Posterior vena cava (tissue), 2 donors: Measurements from ENCODE around the gene FCRLA. TPM values are rescaled to one million over a fixed set of nuclear protein-coding genes. Genes with fewer than 3 reads are reported as not detected.
"Not testable (repeated sequence)": the region's sequence is repeated elsewhere in the genome, so short reads cannot be mapped to it uniquely, and the experiment has no call there.

Experiments used
- DNase-seq: peaks from one replicate; pipeline ENCODE4 v3.0.0-alpha.2; 2020; ENCODE audit warnings: low spot score
- intact Hi-C, 2 donors: fragments of 100-400 bp; cut with DNase I; formaldehyde crosslinking; loops; one replicate each; pipeline versions ENCODE4 v1.14.1 to v1.14.2; 2022 to 2023
- total RNA-seq, 2 donors: library from RNA; stranded (reverse); fragmentation: NEBNext Ultra II Directional; extraction: Animal tissue kit (Norgen Biotek cat#: 25700); gene quantifications; one replicate each; pipeline ENCODE4 v1.2.1, GENCODE V29; 2021
- donor health status: DM: yes; HTN: yes; CAD: no.
- donor health status: DM: yes; HTN: yes; CAD: no.

Gene FCRLA
- total RNA-seq, 2 donors from 2014 or later, result 0.19 TPM; not detected in 1

DNA sequence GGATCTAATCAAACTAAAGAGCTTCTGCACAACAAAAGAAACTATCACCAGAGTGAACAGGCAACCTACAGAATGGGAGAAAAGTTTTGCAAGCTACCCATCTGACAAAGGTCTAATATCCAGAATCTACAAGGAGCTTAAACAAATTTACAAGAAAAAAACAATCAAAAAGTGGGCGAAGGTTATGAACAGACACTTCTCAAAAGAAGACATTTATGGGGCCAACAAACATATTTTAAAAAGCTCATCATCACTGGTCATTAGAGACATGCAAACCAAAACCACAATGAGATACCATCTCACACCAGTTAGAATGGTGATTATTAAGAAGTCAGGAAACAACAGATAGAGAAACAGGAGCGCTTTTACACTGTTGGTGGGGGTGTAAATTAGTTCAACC, 8.7 kb upstream of the FCRLA start:
- intact Hi-C loops, DNase-seq: not testable (repeated sequence)

GRCh38 chr1:161702250-161702649, 4.8 kb upstream of the FCRLA start:
- intact Hi-C loops, result no loop called here
- DNase-seq, result no peak

GRCh38 chr1:161705537-161705936, 1.5 kb upstream of the FCRLA start:
- intact Hi-C loops, result no loop called here
- DNase-seq, result no peak

DNA sequence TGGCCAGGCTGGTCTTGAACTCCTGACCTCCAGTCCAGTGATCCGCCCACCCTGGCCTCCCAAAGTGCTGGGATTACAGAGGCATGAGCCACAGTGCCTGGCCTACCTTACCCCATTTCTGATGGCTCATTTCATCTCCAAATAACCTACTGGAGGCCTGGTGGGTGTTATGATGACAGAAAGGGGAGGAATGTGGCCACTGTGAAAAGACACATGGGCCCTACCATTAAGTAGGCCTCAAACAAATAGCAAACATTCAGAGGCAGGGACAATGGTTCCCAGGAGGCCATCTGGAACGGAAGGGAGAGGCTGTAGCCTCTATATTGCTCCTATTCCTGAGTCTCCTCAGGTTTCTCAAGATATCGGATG, 932 bp upstream of the FCRLA start:
- DNase-seq, result no peak
- intact Hi-C loops, result no loop called here

- no peak for DNase-seq
- intact Hi-C loops, result no loop called here
Measured at GRCh38 chr1:161707503-161707902, 474 bp downstream of the FCRLA start.

DNA sequence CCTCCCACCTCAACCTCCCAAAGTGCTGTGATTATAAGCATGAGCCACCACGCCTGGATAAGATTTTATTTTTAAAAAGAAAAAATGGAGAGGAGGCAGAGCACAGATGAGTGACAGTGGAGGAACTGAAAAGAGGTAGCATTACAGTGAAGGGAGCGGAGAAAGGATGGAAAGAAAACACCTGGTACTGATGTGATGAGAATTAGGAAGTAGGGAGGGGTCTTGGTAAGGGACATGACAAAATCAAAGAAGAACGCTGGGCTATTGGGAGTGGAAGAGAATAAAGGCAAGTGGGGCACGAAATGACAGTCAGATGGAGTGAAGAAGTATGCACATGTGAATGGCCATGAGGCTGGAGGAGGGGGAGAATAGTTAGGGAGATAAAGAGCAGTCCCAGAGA, 2.3 kb downstream of the FCRLA start:
- no peak for DNase-seq
- intact Hi-C loops, result no loop called here

DNA sequence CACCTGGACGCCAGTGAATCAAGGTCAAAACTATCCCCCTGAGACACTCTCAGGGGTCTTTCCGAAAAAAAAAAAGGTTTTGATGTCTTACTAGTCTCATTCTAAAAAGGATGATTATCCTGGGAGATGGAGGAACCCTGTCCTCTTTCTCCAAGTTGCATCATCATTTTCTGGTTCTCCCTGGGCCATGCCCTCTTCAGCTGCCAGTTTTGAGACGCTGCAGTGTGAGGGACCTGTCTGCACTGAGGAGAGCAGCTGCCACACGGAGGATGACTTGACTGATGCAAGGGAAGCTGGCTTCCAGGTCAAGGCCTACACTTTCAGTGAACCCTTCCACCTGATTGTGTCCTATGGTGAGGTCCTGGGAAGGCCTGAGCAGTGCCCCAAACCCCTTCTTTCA, 3.5 kb downstream of the FCRLA start:
- intact Hi-C loops, result no loop called here

DNA sequence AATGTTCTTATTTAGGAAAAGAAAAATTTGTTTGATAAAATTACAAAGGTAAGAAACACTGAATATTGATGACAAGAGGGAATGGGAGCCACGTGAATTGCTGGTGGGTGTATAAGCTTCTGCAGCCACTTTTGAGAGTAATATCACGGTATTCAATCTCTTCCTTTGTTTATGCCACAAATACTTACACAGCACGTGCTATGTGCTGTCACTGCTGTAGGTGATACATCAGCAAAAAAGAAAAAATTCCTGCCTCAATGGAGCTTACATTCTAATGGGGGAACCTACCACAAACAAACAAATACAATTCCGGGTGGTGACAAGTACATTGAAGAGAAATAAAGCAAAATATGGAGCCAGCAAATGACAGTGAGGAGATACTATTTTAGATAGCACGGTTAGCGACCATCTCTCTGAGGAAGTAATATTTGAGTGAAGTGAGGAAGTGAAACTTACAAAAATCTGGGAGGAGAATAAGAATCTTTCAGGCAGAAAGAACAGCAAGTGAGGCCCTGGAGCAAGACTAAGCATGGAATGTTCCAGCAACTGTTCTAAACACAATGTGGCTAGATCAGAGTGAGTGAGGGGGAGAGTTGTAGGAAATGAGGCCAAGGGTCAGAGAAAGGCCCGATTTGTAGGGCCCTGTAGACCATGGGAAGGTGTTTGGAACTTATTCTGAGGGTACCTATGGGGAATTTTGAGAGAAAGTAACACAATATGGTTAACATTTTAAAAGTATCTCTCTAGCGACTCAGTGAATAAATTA, 11.7 kb downstream of the FCRLA start:
- no peak for DNase-seq
- intact Hi-C loops, result no loop called here

More for the DNA sequence above, 3.5 kb downstream of the FCRLA start:
- DNase-seq, result no peak

GRCh38 chr1:161719325-161719611, 12.2 kb downstream of the FCRLA start:
- intact Hi-C loops, result no loop called here
- no peak for DNase-seq

- intact Hi-C loops, result no loop called here
- no peak for DNase-seq
Measured at GRCh38 chr1:161720422-161720821, 13.4 kb downstream of the FCRLA start.

GRCh38 chr1:161720956-161721737, 14.1 kb downstream of the FCRLA start, which contains the start of gene FCRLB:
FCRLB (plus strand) TSS chr1:161721544; CDS start chr1:161722673, 1,129 bp downstream.
- intact Hi-C loops, result no loop called here
- DNase-seq, result no peak

GRCh38 chr1:161721738-161722343, 14.8 kb downstream of the FCRLA start:
- intact Hi-C loops, result no loop called here
- no peak for DNase-seq

- intact Hi-C loops, result no loop called here
- no peak for DNase-seq
Measured at GRCh38 chr1:161722406-161722805, 15.4 kb downstream of the FCRLA start.

DNA sequence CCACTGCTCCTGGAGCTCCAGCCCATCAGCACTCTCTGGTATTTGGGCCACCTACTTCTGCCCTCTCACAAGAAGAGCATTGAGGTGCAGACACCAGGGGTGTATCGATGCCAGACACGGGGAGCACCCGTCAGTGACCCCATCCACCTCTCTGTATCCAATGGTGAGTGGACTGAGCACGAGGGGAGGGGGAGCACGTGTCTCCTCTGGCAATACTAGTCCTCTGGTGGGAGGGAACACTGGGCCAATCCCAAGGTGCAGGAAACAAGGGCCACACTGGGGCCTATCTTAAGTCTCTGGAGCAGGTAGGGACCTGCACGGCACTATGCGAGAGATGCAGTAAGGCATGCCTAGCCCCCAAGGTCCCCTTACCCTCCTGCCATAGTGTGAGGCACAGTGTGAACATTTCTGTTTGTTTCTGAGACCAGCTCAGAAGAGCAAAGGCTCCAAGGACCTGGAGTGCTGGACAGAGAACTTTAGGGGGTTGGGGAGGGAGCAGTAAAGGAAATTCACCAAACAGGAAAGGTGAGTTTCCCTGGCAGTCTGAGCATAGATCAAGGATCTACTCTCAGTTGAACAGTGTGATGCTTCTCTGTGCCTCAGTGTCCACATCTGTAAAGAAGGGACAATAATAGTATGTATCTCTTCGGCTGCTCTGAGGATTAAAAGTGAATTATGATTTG, 16.6 kb downstream of the FCRLA start:
- no peak for DNase-seq
- intact Hi-C loops, result no loop called here

- DNase-seq, intact Hi-C loops: not testable (repeated sequence)
Measured at GRCh38 chr1:161725258-161725907, 18.4 kb downstream of the FCRLA start.

DNA sequence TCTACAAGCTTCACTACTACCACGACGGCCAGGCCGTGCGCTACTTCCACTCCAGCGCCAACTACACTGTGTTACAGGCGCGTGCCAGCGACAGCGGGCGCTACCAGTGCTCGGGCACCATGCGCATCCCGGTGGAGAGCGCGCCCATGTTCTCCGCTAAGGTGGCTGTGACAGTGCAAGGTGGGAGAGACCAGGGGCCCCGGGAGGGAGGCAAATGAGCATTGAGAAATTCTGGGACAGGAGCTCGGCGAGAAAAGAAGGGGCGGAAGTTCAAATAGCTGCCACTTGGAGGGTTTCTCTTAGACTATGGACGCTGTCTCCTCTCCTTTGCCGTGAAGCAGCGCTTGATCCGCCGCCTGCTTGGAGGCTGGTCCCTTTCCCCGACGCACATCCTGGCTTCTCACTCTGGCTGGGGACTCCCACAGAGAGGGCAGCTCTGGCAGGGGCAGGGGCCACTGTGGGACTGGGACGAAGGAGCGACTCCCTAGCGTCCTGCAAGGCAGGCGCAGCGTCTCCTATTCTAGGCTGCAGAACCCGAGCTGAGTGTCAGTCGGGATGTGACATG, 19.0 kb downstream of the FCRLA start:
- DNase-seq, result peak; percentile 84

DNA sequence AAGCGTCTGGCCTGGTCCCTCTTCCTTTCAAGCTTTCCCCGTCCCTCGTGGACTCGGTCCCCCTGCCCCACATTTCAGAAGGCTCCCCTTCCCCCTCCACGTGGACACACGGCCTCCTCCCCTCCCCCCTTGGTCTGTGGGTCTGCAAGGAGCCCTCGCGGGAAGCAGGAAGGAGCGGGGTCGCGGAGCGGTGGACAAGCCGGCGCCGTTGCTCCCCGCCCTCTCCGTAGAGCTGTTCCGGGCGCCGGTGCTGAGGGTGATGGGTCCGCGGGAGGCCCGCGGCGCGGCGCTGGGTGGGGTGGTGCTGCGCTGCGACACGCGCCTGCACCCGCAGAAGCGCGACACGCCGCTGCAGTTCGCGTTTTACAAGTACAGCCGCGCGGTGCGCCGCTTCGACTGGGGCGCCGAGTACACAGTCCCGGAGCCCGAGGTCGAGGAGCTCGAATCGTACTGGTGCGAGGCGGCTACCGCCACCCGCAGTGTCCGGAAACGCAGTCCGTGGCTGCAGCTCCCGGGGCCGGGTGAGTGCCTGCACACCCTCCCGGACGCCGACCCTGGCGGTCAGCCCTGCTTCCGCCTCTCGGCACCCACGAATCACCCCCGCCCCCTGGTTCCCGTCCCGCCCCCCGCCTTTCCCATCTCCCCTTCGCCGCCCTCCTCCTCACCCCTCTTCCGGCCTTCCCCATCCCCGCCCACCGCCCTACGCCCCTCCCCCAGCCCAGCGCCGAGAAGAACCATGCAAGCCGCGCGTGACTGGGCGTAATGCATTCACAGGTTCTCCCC, 19.6 kb downstream of the FCRLA start:
- DNase-seq, result peak; percentile 94

More for the DNA sequence above, 19.0 kb downstream of the FCRLA start:
- intact Hi-C loops, result no loop called here

DNA sequence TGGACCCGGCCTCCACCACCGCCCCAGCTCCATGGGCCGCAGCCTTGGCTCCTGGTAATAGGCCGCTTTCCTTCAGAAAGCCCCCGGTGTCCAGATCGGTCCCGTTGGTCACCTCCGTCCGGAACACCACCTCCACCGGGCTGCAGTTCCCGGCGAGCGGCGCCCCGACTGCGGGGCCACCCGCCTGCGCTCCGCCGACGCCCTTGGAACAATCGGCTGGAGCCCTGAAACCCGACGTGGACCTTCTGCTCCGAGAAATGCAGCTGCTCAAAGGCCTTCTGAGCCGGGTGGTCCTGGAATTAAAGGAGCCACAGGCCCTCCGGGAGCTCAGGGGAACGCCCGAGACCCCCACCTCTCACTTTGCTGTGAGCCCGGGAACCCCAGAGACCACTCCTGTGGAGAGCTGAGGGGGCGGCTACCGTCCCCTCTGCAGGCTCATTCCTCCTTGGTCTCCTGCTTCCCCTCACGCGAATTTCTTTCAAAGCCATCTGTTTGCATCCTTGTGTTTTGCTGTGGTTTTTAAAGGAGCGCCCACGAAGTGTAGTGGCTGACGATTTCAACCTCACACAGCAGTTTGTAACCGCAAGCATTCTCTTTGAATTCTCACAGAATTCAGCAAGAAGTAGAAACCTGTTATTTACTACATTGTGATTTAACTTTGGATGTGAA, 20.4 kb downstream of the FCRLA start:
- DNase-seq, result no peak
- intact Hi-C loops, result no loop called here

More for the DNA sequence above, 19.6 kb downstream of the FCRLA start:
- intact Hi-C loops, result no loop called here
